NCI-H2196 (cell line): ENCODE measurements around the gene CREB3L1.

Experiments used
- DNase-seq: peaks from one replicate; lab custom pipeline; 2025; ENCODE audit not compliant: unreplicated experiment; lab: John Stamatoyannopoulos, UW

Gene CREB3L1

GRCh38 chr11:46321757-46322156 is 44.3 kb downstream of the CREB3L1 start:
- no peak for DNase-seq

- DNase-seq: no peak
Measured at GRCh38 chr11:46322759-46323158, 45.3 kb downstream of the CREB3L1 start.

- no peak for DNase-seq
Measured at GRCh38 chr11:46326813-46327416, 49.5 kb downstream of the CREB3L1 start.

GRCh38 chr11:46327829-46328228 is 50.4 kb downstream of the CREB3L1 start:
- no peak for DNase-seq

- no peak for DNase-seq
Measured at GRCh38 chr11:46330154-46330553, 52.7 kb downstream of the CREB3L1 start.

GRCh38 chr11:46330563-46331281 is 53.3 kb downstream of the CREB3L1 start:
- no peak for DNase-seq

- DNase-seq: no peak
Measured at GRCh38 chr11:46331282-46331984, 54.0 kb downstream of the CREB3L1 start.

GRCh38 chr11:46332093-46332567 is 54.7 kb downstream of the CREB3L1 start:
- no peak for DNase-seq

GRCh38 chr11:46332568-46333393 is 55.3 kb downstream of the CREB3L1 start:
- no peak for DNase-seq

- DNase-seq: no peak
Measured at GRCh38 chr11:46333394-46333947, 56.0 kb downstream of the CREB3L1 start.

GRCh38 chr11:46334211-46334610 is 56.7 kb downstream of the CREB3L1 start:
- no peak for DNase-seq

- no peak for DNase-seq
Measured at GRCh38 chr11:46335271-46335670, 57.8 kb downstream of the CREB3L1 start.

GRCh38 chr11:46335890-46336562 is 58.6 kb downstream of the CREB3L1 start:
- DNase-seq: no peak

- no peak for DNase-seq
Measured at GRCh38 chr11:46336563-46337180, 59.2 kb downstream of the CREB3L1 start.

GRCh38 chr11:46337626-46338345 is 60.3 kb downstream of the CREB3L1 start:
- DNase-seq: no peak

GRCh38 chr11:46338636-46338987 is 61.1 kb downstream of the CREB3L1 start:
- no peak for DNase-seq

GRCh38 chr11:46338988-46339666 is 61.7 kb downstream of the CREB3L1 start:
- DNase-seq: no peak

- DNase-seq: no peak
Measured at GRCh38 chr11:46339816-46340215, 62.4 kb downstream of the CREB3L1 start.

- DNase-seq: no peak
Measured at GRCh38 chr11:46341454-46341853, 64.0 kb downstream of the CREB3L1 start.
